Prostate gland (tissue), 2 donors: ENCODE results near the gene BTNL2.

Source experiments
- POLR2A ChIP-seq: fragments of 450-650 bp; IDR thresholded peaks from one replicate; pipeline ENCODE4 v1.6.1; 2016; ENCODE audit warnings: antibody characterized with exemption, mild to moderate bottlenecking
- TF ChIP-seq, protein P1 (sequence below), 4 experiments: fragments of 200-600 bp in 2 of 4; fragments of 450-650 bp in 2 of 4; sonication (generic) in 2 of 4; IDR thresholded peaks; 1 replicate in 3 of 4; 2 replicates in 1 of 4; pipeline ENCODE4 v1.5.1; 2016 to 2019; ENCODE audit warnings: antibody characterized with exemption in 4 of 4, mild to moderate bottlenecking in 2 of 4, moderate library complexity in 2 of 4

DNA sequence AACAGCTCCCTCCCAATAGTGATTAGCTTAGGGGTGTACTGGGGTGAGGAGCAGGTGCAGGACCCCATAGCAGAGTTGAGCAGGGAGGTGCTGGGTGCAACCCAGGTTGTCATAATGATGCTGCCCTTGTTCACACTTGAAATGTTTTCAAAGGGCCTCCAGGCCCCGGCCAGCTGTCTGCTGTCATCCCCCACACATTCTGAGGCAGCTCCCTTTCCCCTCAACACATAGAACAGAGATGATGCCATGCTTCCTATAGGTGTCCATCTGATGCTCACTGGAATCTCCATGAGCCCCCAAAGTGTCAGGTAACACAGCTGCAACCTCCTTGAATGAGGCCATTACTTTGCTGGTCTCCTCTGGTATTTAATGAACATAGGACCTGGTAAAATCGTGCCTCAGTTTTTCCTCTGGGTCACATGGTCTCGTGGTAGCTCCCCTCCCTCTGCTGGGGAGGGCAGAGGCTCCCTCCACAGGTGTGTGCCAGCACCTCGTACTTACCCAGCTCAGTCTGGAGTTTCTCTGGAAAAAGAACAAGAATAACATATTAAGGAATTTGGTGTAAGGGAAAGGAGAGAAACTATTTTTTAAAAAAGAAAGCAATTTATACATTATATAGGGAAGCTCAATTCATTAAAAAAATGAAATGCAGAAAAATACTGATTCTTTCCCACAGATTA lies 5.6 kb downstream of the BTNL2 start:
- TF ChIP-seq, protein P1, sequence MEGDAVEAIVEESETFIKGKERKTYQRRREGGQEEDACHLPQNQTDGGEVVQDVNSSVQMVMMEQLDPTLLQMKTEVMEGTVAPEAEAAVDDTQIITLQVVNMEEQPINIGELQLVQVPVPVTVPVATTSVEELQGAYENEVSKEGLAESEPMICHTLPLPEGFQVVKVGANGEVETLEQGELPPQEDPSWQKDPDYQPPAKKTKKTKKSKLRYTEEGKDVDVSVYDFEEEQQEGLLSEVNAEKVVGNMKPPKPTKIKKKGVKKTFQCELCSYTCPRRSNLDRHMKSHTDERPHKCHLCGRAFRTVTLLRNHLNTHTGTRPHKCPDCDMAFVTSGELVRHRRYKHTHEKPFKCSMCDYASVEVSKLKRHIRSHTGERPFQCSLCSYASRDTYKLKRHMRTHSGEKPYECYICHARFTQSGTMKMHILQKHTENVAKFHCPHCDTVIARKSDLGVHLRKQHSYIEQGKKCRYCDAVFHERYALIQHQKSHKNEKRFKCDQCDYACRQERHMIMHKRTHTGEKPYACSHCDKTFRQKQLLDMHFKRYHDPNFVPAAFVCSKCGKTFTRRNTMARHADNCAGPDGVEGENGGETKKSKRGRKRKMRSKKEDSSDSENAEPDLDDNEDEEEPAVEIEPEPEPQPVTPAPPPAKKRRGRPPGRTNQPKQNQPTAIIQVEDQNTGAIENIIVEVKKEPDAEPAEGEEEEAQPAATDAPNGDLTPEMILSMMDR (IDR thresholded peaks at IDR 0.05) = no peak
- no peak for TF ChIP-seq POLR2A
